ENCODE measurements around the gene CLNS1A.
"Not testable (repeated sequence)": the region's sequence is repeated elsewhere in the genome, so short reads cannot be mapped to it uniquely, and the experiment has no call there.

CLNS1A gene

GRCh38 chr11:77617892-77618291 lies 19.7 kb downstream of the CLNS1A start:
- no peak for DNase-seq

- DNase-seq, result no peak
Observed at GRCh38 chr11:77611921-77612320, 25.7 kb downstream of the CLNS1A start.

GRCh38 chr11:77609234-77609633 lies 28.4 kb downstream of the CLNS1A start:
- no peak for DNase-seq

- no peak for DNase-seq
Observed at GRCh38 chr11:77604281-77604680, 33.3 kb downstream of the CLNS1A start.

- no peak for DNase-seq
Observed at GRCh38 chr11:77602381-77603088, 35.1 kb downstream of the CLNS1A start.

- no peak for DNase-seq
Observed at GRCh38 chr11:77598195-77598594, 39.4 kb downstream of the CLNS1A start.

- DNase-seq, result no peak
Observed at GRCh38 chr11:77596626-77597025, 41.0 kb downstream of the CLNS1A start.

- no peak for DNase-seq
Observed at GRCh38 chr11:77593883-77594282, 43.7 kb downstream of the CLNS1A start.

GRCh38 chr11:77592727-77593126 lies 44.9 kb downstream of the CLNS1A start:
- no peak for DNase-seq

GRCh38 chr11:77590194-77590782 lies 47.3 kb downstream of the CLNS1A start:
- DNase-seq, result no peak

- peak; percentile 73 for DNase-seq
Observed at GRCh38 chr11:77589521-77590193, 47.9 kb downstream of the CLNS1A start, which contains the start of gene AQP11. Gene AQP11 (plus strand): TSS chr11:77589953. CDS start chr11:77589993, 40 bp downstream.

GRCh38 chr11:77589181-77589520 lies 48.4 kb downstream of the CLNS1A start:
- no peak for DNase-seq

- DNase-seq, result no peak
Observed at GRCh38 chr11:77580712-77581337, 56.8 kb downstream of the CLNS1A start.

GRCh38 chr11:77575428-77575827 lies 62.2 kb downstream of the CLNS1A start:
- not testable (repeated sequence) for DNase-seq

GRCh38 chr11:77570896-77571295 lies 66.7 kb downstream of the CLNS1A start:
- not testable (repeated sequence) for DNase-seq

- DNase-seq, result no peak
Observed at GRCh38 chr11:77569676-77570070, 67.9 kb downstream of the CLNS1A start.

- no peak for DNase-seq
Observed at GRCh38 chr11:77568916-77569675, 68.5 kb downstream of the CLNS1A start.

- DNase-seq, result no peak
Observed at GRCh38 chr11:77568306-77568705, 69.3 kb downstream of the CLNS1A start.
